ENCODE data around the gene PRRC2C.

The PRRC2C gene

GRCh38 chr1:171460018-171460620 lies 25.2 kb upstream of the PRRC2C start:
- DNase-seq (ENCODE audit: extremely low spot score): no peak
- POLR2A ChIA-PET: no interaction called here
- TF ChIP-seq CTCF (IDR thresholded peaks at IDR 0.05; ENCODE audit: control extremely low read depth, extremely low read depth, low read depth, missing control alignments): no peak
- CTCF ChIA-PET: no interaction called here

DNA sequence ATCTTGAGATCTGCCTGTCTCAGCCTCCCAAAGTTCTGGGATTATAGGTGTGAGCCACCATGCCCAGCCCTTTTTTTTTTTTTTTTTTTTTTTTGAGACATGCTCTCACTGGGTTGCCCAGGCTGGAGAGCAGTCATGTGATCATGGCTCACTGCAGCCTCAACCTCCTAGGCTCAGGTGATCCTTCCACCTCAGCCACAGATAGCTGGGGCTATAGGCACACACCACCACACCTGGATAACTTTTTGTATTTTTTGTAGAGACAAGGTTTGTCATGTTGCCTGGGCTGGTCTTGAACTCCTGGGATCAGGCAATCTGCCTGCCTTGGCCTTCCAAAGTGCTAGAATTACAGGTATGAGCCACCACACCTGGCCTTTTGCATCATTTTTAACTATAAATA lies 17.7 kb upstream of the PRRC2C start:
- CTCF ChIA-PET: interaction anchor here (1.8 kb wide), 1 partner anchor 17 kb away, joined by 7 read pairs; the partner anchor contains the start of gene PRRC2C
- POLR2A ChIA-PET: interaction anchor here (0.7 kb wide), 1 partner anchor 10 kb away, joined by 13 read pairs; no protein-coding TSS in a partner anchor
- TF ChIP-seq CTCF (IDR thresholded peaks at IDR 0.05; ENCODE audit: control extremely low read depth, extremely low read depth, low read depth, missing control alignments): no peak
- DNase-seq (ENCODE audit: extremely low spot score): no peak

DNA sequence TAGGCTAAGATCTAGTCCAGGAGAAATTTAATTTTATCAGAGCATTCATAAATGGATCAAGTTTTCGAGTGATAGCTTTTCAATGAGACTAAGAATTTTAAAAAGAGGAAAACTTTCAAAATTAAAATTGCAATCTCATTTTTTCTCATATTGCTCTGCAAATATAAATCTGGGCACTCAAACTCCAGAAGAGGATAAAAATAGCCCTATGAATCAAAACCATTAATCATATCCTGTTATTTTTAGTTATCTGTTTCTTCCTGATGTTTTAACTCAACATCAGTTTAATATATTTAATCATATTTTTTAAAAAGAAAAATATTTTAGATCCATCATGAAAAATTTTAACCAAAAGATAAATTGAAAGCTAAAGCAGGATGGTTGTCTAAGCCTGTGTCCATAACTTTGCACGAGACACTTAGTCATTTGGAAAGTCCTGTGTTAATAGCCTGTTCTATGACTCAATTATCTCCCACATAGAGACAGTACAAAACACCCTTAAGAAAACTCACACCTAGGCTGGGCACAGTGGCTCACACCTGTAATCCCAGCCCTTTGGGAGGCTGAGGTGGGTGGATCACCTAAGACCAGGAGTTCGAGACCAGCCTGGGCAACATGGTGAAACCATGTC lies 17.1 kb upstream of the PRRC2C start:
- peak; percentile 47 for DNase-seq (ENCODE audit: extremely low spot score)
- CTCF ChIA-PET: interaction anchor here (1.8 kb wide), 1 partner anchor 17 kb away, joined by 7 read pairs; the partner anchor contains the start of gene PRRC2C
- no peak for TF ChIP-seq CTCF (IDR thresholded peaks at IDR 0.05; ENCODE audit: control extremely low read depth, extremely low read depth, low read depth, missing control alignments)
- POLR2A ChIA-PET: interaction anchor here (0.7 kb wide), 1 partner anchor 9 kb away, joined by 13 read pairs; no protein-coding TSS in a partner anchor

GRCh38 chr1:171470726-171471125 lies 14.6 kb upstream of the PRRC2C start:
- TF ChIP-seq CTCF (IDR thresholded peaks at IDR 0.05; ENCODE audit: control extremely low read depth, extremely low read depth, low read depth, missing control alignments): no peak
- no peak for DNase-seq (ENCODE audit: extremely low spot score)
- ChIA-PET POLR2A (no interaction called here), CTCF (interaction anchor here (1.2 kb wide), 1 partner anchor 157 kb away, joined by 3 read pairs; no protein-coding TSS in a partner anchor)

- ChIA-PET POLR2A (no interaction called here), CTCF (interaction anchor here (0.8 to 1.8 kb wide), 3 partner anchors 13 to 159 kb away, joined by 3 to 8 read pairs (median 3); partner anchors contain the start of gene PRRC2C)
- no peak for DNase-seq (ENCODE audit: extremely low spot score)
- TF ChIP-seq CTCF (IDR thresholded peaks at IDR 0.05; ENCODE audit: control extremely low read depth, extremely low read depth, low read depth, missing control alignments): no peak
Observed at GRCh38 chr1:171472183-171472647, 13.1 kb upstream of the PRRC2C start.

DNA sequence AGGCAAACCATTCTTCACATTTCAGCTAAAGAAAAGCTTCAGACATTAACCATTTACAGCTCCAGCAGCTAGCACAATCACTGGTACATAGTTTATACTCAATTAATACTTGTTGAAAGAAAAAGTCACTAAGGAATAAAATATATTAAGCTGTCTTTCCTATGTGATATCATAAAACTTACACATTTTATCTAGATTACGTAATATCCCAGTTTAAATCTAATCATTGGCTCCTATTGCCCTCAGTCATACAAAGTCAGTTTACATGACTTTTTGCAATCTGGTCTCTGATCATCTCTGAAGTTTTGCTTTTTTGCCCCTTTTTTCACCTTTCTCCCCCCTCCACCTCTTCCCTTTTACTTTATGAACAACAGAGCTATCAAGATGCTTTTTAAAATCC lies 8.5 kb upstream of the PRRC2C start:
- CTCF ChIA-PET: interaction anchor here (1.5 to 1.8 kb wide), 2 partner anchors 8 to 13 kb away, joined by 3 to 12 read pairs; partner anchors contain the start of gene PRRC2C
- DNase-seq (ENCODE audit: extremely low spot score): no peak
- TF ChIP-seq CTCF (IDR thresholded peaks at IDR 0.05; ENCODE audit: control extremely low read depth, extremely low read depth, low read depth, missing control alignments): no peak
- POLR2A ChIA-PET: no interaction called here
